IPS DF 6.9 (cell line): ENCODE data around the gene HES6.
"Not testable (repeated sequence)": the region's sequence is repeated elsewhere in the genome, so short reads cannot be mapped to it uniquely, and the experiment has no call there.

Experiments used
- DNase-seq: peaks from one replicate; pipeline ENCODE4 v3.0.0-alpha.2; 2013; ENCODE audit warnings: low read depth, low spot score
- H3K27ac ChIP-seq: one replicate; pipeline ENCODE4 v1.5.1; 2013; ENCODE audit warnings: low read length, control low read depth
- H3K27me3 ChIP-seq: 2 replicates; pipeline ENCODE4 v1.6.1; 2013; ENCODE audit warnings: mild to moderate bottlenecking, low read length; ENCODE audit not compliant: control insufficient read depth, insufficient read depth
- H3K36me3 ChIP-seq: 2 replicates; pipeline ENCODE4 v1.6.1; 2013; ENCODE audit warnings: low read length; ENCODE audit not compliant: control insufficient read depth, insufficient read depth
- H3K4me1 ChIP-seq: 2 replicates; pipeline ENCODE4 v1.6.1; 2013; ENCODE audit warnings: low read length; ENCODE audit not compliant: control insufficient read depth, insufficient read depth
- H3K4me3 ChIP-seq: 2 replicates; pipeline ENCODE4 v1.5.1; 2013; ENCODE audit warnings: mild to moderate bottlenecking, low read length
- H3K9me3 ChIP-seq: 2 replicates; pipeline ENCODE4 v1.6.1; 2013; ENCODE audit warnings: low read length, inconsistent platforms; ENCODE audit not compliant: control insufficient read depth, insufficient read depth
- WGBS: extraction: QIAGEN DNeasy Blood & Tissue Kit; methylation state at CpG from one replicate; pipeline ENCODE4 v1.1.7; 2013; ENCODE audit warnings: mixed read lengths, missing lambda C conversion rate; ENCODE audit not compliant: insufficient read length, insufficient coverage; 5-methylcytosine and 5-hydroxymethylcytosine counted together

HES6 gene

DNA sequence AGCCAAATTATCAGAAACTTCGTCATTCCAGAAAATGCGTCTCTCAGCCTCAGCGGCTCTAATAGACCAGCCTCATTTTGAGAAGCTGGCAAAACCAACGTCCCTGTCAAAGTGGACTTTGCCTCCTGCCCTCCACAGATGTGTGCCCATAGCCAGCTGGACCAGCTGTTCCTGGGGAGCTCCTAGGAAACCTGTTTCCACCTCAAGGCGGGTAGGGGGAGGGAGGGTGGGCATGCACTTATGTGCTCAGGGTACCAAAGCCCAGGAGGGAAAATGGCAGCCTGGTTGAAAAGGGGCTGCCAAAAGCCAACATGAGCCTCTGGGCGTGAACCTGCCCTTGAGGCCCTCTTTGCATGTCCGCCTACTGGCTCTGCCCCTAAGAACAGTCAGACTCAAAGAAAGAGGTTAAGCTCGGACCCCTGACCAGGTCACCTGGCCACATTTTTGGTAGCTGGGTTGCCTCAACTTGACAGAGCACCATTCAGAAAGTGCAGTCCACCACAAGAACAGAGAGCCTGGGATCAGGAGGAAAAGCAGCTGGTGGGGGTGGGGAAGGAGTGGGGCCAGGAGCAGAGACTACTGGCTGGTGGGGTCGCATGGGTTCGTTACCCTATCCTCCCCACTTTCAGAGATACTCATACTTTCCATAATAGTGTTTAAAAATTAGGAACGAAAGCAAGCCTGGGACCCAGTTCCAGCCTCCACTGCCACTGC, 45.1 kb upstream of the HES6 start:
- Histone ChIP-seq H3K36me3 (no peaks in the 10 kb centered on the region), H3K9me3 (no peaks in the 10 kb centered on the region), H3K4me1 (peaks cover under 1% of the 10 kb centered on the region; the same call in 1 of the 2 replicates), H3K4me3 (no peak overlapping the region), H3K27ac (no peak overlapping the region), H3K27me3 (no peaks in the 10 kb centered on the region)
- DNase-seq: no peak
- no CpG with 5 or more reads among the region's 11 CpGs for WGBS

DNA sequence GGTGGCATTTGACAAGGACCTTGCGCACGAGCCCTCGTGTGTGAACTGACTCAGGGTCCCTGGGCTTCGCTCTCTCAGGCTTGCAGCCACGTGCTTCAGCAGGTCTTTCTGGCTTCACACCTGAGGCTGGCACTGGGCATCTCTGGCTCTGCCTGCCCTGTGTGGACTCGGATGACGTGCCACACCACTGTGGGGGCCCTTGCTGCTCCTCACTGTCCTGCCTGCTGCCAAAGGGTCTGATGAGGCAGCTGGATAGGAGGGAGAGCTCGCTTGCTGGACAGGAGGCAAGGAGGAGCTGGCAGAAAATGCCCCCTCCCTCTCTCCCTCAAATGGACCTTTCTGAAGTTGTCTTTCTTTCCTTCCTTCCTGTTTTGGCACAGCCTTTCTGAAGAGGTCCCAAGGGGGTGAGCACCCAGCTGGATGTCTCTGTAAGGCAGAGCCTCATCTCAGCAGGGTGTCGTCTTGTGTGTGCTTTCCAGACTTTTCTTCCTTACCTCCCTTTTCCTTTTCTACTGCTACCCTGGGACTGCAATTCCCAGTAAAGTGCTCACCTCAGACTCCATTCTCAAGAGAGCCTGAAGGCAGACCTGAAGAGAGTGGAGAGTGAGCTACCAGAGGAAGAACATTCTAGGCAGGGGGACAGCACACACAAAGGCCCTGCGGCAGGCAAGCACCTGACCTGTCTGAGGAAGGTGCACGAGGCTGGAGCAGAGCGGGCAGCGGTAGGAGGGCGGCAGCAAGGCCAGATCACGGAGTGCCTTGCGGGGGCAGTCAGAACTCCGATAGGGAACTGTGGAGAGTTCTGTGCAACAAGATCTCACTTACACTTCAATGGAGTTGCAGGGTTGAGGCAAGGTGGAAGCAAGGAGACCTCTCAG, 43.3 kb upstream of the HES6 start:
- Histone ChIP-seq H3K4me3 (no peak overlapping the region; the same call in 1 of the 2 replicates), H3K36me3 (no peaks in the 10 kb centered on the region), H3K27ac (no peak overlapping the region), H3K4me1 (no peaks in the 10 kb centered on the region; the same call in 1 of the 2 replicates), H3K27me3 (no peaks in the 10 kb centered on the region), H3K9me3 (no peaks in the 10 kb centered on the region)
- no peak for DNase-seq
- no CpG with 5 or more reads among the region's 17 CpGs for WGBS

DNA sequence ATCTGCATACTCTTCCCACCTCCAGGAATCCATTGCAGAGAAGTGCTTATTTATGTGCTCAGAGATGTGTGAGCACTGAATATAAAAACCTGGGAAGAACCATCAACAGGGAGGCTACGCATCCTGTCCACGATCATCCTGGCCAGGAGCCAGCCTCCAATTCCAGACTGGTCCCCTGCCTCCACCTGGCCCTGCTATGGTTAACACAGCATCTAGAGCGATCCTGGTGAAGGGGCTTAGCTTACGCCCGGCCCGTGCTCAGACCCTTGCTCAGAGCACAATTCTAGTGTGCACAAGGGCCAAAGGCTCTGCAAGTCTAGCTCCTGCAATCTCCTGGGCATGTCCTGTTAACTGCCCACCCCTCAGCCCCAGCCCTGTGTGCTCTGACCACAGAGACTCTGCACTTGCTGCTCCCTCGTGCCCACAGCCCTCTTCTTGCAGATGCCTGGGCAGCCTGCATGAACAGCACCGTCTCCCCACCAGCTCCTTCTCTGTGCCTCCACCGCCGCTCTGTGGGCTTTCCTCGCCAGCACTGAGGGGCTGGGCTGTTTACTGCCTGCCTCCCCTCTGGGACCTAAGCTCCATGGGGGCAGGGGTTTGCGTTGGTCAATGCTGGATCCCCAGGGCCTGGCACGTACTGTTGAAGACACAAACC, 42.1 kb upstream of the HES6 start:
- no peaks in the 10 kb centered on the region for H3K36me3 ChIP-seq
- H3K4me1 ChIP-seq: no peaks in the 10 kb centered on the region; the same call in 1 of the 2 replicates
- no CpG with 5 or more reads among the region's 13 CpGs for WGBS
- H3K27me3 ChIP-seq: no peaks in the 10 kb centered on the region
- H3K27ac ChIP-seq: no peak overlapping the region
- H3K4me3 ChIP-seq: no peak overlapping the region
- no peak for DNase-seq
- no peaks in the 10 kb centered on the region for H3K9me3 ChIP-seq

DNA sequence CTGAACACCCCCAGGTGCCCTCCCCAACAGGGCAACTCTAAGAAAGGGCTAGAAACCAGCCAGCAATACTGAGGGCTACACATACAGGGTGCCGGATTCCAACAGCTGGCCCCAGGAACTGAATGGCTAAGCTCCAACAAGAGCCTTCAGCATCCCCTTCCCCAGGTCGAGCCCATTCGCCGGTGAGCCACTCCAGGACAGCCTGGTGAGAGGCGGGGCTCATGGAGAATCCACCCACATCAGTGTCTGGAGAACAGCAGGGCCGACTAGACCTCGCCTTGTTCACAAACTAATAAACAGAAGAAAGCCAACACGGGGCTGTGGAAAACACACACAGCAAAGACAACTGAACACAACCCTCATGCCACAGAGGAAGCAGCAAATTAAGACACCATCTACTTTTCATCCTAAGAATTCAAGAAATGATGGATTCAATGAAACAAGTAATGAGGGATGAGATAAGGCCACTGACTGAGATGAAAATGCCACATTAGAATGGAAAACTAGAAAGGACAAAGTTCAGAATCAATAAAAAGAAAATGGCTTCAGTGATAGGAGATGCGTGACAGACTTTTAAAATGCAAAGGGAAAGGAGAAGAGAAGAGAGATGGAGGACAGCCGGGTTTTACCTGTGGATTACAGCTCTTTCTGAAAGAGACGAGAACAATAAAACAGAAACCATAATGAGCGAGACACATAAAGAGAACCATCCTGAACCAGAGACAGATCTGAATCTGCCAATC, 40.4 kb upstream of the HES6 start:
- H3K36me3 ChIP-seq: no peaks in the 10 kb centered on the region
- no CpG with 5 or more reads among the region's 12 CpGs for WGBS
- no peak for DNase-seq

DNA sequence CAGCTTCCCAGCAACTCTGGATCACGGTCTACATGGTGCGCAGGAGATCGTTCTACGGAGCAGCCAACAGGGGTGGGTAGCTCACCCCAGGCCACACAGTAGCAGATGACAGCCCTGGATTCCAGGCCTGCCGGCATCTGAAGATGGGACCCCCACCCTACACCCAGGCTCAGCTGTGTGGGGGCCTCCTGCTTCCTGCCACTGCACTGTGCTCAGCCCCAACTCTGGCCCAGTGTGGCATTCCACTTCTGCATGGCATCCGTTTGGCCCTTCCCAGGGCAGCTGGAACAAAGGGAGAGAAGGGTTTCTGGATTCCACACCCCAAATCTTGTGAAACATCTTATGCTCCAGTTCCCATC, 39.5 kb upstream of the HES6 start:
- no peak for DNase-seq
- H3K9me3 ChIP-seq: no peaks in the 10 kb centered on the region
- no peaks in the 10 kb centered on the region for H3K4me1 ChIP-seq
- no CpG with 5 or more reads among the region's 6 CpGs for WGBS
- no peak overlapping the region for H3K27ac ChIP-seq
- H3K27me3 ChIP-seq: no peaks in the 10 kb centered on the region
- no peak overlapping the region for H3K4me3 ChIP-seq
- H3K36me3 ChIP-seq: no peaks in the 10 kb centered on the region

More for the DNA sequence above, 40.4 kb upstream of the HES6 start:
- no peaks in the 10 kb centered on the region for H3K27me3 ChIP-seq
- no peaks in the 10 kb centered on the region for H3K9me3 ChIP-seq
- H3K27ac ChIP-seq: no peak overlapping the region
- H3K4me1 ChIP-seq: no peaks in the 10 kb centered on the region
- no peak overlapping the region for H3K4me3 ChIP-seq

DNA sequence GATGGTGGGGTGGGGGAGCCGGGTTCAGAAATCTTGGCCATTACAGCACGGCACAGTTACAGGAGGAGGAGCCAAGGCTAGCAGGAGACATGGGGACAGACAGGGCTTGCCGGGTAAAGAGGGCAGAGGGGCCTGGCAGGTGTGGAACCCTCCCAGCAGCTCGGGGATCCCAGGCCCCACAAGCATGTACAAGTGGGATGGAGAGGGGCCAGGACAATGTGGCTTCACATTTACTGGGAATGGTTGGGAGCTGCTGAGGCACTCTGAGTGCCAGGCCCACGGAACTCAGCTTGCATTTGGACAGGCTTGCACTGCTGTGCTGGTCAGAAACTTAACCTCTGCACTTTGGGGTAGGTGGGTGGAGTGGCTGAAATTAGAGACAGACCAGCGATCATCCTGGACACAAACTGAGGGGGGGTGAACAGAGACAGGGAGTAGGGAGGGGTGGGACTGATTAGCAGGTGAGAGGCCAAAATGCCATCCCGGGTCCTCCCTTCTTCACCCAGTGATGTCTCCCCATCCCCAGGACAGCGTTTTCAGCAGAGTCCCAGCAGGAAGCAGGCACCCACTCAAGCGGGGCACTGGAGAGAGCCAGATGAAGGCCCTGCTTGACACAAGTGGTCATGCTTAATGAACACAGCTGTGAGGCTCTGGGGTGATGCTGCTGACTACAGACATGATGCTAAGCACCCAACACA, 38.9 kb upstream of the HES6 start:
- Histone ChIP-seq H3K4me1 (no peaks in the 10 kb centered on the region), H3K27ac (no peak overlapping the region), H3K36me3 (no peaks in the 10 kb centered on the region), H3K9me3 (no peaks in the 10 kb centered on the region), H3K27me3 (no peaks in the 10 kb centered on the region), H3K4me3 (no peak overlapping the region)
- no CpG with 5 or more reads among the region's 9 CpGs for WGBS
- DNase-seq: no peak

DNA sequence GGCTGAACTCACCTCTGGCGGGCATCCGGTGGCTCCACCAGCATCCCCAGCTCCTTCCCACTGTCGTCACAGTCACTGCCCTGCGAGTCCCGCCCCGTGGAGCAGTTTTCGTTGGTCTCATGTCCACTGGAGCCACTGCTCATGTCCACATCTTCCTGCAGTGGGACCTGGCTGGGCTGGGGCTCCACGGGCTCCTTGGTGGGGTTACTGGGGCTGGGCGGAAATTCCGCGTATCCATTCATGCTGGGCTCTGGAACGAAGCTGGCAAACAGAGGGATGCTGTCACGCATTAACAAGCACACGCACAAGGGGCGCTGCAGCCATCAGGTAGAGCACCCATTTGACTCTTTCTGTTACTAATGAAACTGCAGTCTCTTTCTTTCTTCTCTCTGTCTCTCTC, 37.9 kb upstream of the HES6 start:
- DNase-seq: no peak

DNA sequence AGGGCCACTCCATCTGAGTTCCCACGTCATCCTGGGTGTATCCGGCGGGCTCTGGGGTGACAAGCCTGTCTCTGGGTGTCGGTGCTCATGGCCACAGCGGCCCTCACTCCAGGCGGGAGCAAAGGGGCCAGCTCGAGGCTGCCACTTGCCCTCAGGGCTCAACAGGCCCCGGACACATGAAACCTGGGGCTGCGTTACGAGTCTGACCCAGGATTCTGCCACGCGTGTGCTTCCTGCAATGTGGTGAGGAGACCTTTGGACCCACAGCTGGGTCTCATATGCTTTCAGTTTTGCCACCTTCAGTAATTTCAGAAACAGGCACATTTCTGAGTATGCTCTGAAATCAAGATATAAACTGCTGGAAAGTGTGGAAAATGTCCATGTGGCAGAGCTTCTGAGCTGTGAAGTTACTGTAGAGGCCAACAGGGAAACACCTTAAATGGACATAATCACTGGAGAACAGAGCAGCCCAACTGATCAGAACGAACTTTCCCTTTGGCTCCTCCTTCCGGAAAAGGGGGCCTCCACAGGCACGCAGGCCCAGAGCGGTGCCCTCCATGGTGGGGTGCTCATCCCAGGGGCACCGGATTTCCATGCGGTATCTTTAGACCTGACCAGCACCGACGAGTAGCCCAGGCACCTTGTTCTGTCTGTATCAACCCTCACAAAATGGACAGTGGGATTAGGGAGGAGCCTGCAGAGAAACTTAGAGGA, 34.5 kb upstream of the HES6 start:
- no peak overlapping the region for H3K4me3 ChIP-seq
- no peaks in the 10 kb centered on the region for H3K9me3 ChIP-seq
- no peaks in the 10 kb centered on the region for H3K4me1 ChIP-seq
- DNase-seq: no peak
- no peaks in the 10 kb centered on the region for H3K27me3 ChIP-seq
- no CpG with 5 or more reads among the region's 20 CpGs for WGBS
- no peak overlapping the region for H3K27ac ChIP-seq
- no peaks in the 10 kb centered on the region; the same call in 1 of the 2 replicates for H3K36me3 ChIP-seq

More for the DNA sequence above, 37.9 kb upstream of the HES6 start:
- H3K36me3 ChIP-seq: no peaks in the 10 kb centered on the region; the same call in 1 of the 2 replicates
- H3K4me1 ChIP-seq: no peaks in the 10 kb centered on the region
- no peak overlapping the region for H3K27ac ChIP-seq
- no peaks in the 10 kb centered on the region for H3K9me3 ChIP-seq
- no peak overlapping the region for H3K4me3 ChIP-seq
- WGBS: no CpG with 5 or more reads among the region's 15 CpGs
- H3K27me3 ChIP-seq: no peaks in the 10 kb centered on the region

DNA sequence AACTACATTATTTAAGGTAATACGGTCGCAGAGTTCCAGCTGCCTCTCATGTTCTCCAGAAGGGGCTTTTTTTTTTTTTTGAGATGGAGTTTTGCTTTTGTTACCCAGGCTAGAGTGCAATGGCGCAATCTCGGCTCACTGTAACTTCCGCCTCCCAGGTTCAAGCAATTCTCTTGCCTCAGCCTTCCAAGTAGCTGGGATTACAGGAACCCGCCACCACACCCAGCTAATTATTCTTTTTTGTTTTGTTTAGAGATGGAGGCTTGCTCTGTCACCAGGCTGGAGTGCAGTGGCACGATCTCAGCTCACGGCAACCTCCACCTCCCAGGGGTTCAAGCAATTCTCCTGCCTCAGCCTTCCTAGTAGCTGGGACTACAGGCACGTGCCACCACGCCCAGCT, 33.6 kb upstream of the HES6 start:
- not testable (repeated sequence) for H3K27ac ChIP-seq

More for the DNA sequence above, 33.6 kb upstream of the HES6 start:
- not testable (repeated sequence) for H3K4me1 ChIP-seq, H3K9me3 ChIP-seq, DNase-seq, H3K4me3 ChIP-seq, H3K36me3 ChIP-seq, H3K27me3 ChIP-seq
- WGBS: no CpG with 5 or more reads among the region's 10 CpGs
